Measurements from ENCODE around the gene ASXL1. TPM values are rescaled to one million over a fixed set of nuclear protein-coding genes. Genes with fewer than 3 reads are reported as not detected.

Gene ASXL1
- total RNA-seq, 1 experiment from 2014 or later, result 52.2 TPM

DNA sequence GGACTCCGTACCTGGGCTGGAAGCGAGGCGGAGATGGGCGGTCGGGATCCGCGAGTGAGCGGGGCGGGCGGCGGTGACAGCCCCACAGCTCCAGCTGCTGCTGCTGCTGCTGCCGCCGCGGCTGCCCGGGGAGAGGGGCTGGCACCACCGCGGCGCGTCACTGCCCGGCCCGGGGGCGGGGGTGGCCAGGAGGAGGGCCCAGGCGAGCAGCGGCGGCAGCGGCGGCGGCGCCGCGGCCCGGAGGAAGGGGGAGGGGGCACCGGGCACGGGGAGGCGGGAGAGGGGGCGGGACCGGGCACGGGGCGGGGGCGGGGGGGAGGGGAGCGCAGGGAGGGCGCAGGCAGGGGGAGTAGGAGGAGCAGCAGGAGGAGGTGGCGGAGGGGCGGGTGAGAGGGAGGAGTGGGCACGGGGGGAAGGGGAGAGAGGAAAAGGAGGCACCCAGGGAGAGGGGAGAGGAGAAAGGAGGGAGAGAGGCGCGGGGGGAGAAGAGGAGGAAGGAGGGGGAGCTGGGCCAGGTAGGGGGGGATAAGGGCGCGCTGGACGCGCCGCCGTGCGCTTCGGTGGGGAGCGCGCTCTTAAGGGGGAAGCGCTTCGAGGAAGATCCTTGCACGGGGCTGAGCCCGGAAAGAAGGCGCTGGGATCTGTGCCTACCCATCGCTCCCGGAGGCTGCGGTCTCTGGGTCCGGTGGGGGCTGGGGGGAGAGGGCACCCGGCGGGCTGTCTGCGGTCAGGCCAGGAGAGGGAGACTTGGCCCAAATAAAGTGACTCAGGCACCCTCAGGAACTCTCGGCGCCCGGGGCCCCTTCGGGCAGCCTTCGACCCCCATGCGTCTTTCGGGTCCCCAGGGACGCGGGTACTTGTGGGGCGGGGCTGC is 125.5 kb downstream of the ASXL1 start:
- ChIA-PET RAD21 (ENCODE audit: low non-redundant PET in 1 of 2, low total read pairs in 2 of 2, uncharacterized antibody in 2 of 2, unreplicated experiment in 2 of 2) (no interaction called here), POLR2A (no interaction called here), CTCF (no interaction called here)
- Histone ChIP-seq H2AFZ (ENCODE audit: low read depth, low read length, poor library complexity, severe bottlenecking) (no peak overlapping the region), H3K27me3 (ENCODE audit: insufficient read depth, low read length) (no peaks in the 10 kb centered on the region), H3K9me3 (ENCODE audit: control insufficient read depth in 1 of 2, insufficient read depth in 1 of 2, low read depth in 1 of 2, low read length in 2 of 2) (no peaks in the 10 kb centered on the region), H3K4me3 (replicated peaks in 1 of 2; ENCODE audit: low read depth in 1 of 2, low read length in 2 of 2) (peak overlapping the region; percentile 49 to 65), H4K20me1 (ENCODE audit: insufficient read depth) (no peaks in the 10 kb centered on the region), H3K9me2 (ENCODE audit: insufficient read depth) (no peaks in the 10 kb centered on the region), H3K79me2 (ENCODE audit: insufficient read depth, low read length) (no peaks in the 10 kb centered on the region), H3K4me2 (ENCODE audit: low read length) (peak overlapping the region; percentile 98), H3K9ac (ENCODE audit: low read length) (peak overlapping the region; percentile 58), H3K27ac (ENCODE audit: low read depth, low read length) (peak overlapping the region; percentile 46; the same call in 1 of the 2 replicates), H3K4me1 (ENCODE audit: control insufficient read depth in 1 of 2, insufficient read depth in 2 of 2, low read length in 2 of 2) (peaks cover 8 to 31% of the 10 kb centered on the region in 2 experiments), H3K36me3 (ENCODE audit: control insufficient read depth in 1 of 2, insufficient read depth in 2 of 2, low read length in 2 of 2) (no peaks in the 10 kb centered on the region)
- no TSS peak for BruUV-seq (replicated peaks)
- peak; percentile 55 for ATAC-seq
- peak; percentile 3 for DNase-seq (ENCODE audit: low read depth, low spot score)
- intact Hi-C loops (cut with micrococcal nuclease), result loop anchor here (2.0 to 5.0 kb wide), 2 partner anchors 125 to 466 kb away; partner anchors contain the start of gene ASXL1
- TF ChIP-seq POLR2AphosphoS5 (IDR thresholded peaks at IDR 0.05; ENCODE audit: low read depth, low read length), result no peak
- TF ChIP-seq, protein P1, sequence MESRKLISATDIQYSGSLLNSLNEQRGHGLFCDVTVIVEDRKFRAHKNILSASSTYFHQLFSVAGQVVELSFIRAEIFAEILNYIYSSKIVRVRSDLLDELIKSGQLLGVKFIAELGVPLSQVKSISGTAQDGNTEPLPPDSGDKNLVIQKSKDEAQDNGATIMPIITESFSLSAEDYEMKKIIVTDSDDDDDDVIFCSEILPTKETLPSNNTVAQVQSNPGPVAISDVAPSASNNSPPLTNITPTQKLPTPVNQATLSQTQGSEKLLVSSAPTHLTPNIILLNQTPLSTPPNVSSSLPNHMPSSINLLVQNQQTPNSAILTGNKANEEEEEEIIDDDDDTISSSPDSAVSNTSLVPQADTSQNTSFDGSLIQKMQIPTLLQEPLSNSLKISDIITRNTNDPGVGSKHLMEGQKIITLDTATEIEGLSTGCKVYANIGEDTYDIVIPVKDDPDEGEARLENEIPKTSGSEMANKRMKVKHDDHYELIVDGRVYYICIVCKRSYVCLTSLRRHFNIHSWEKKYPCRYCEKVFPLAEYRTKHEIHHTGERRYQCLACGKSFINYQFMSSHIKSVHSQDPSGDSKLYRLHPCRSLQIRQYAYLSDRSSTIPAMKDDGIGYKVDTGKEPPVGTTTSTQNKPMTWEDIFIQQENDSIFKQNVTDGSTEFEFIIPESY (IDR thresholded peaks at IDR 0.05; ENCODE audit: extremely low read depth, insufficient replicate concordance, low read length), result no peak
- TF ChIP-seq FOSL1 (IDR thresholded peaks at IDR 0.05; ENCODE audit: low read depth), result no peak
- TF ChIP-seq, protein P2, sequence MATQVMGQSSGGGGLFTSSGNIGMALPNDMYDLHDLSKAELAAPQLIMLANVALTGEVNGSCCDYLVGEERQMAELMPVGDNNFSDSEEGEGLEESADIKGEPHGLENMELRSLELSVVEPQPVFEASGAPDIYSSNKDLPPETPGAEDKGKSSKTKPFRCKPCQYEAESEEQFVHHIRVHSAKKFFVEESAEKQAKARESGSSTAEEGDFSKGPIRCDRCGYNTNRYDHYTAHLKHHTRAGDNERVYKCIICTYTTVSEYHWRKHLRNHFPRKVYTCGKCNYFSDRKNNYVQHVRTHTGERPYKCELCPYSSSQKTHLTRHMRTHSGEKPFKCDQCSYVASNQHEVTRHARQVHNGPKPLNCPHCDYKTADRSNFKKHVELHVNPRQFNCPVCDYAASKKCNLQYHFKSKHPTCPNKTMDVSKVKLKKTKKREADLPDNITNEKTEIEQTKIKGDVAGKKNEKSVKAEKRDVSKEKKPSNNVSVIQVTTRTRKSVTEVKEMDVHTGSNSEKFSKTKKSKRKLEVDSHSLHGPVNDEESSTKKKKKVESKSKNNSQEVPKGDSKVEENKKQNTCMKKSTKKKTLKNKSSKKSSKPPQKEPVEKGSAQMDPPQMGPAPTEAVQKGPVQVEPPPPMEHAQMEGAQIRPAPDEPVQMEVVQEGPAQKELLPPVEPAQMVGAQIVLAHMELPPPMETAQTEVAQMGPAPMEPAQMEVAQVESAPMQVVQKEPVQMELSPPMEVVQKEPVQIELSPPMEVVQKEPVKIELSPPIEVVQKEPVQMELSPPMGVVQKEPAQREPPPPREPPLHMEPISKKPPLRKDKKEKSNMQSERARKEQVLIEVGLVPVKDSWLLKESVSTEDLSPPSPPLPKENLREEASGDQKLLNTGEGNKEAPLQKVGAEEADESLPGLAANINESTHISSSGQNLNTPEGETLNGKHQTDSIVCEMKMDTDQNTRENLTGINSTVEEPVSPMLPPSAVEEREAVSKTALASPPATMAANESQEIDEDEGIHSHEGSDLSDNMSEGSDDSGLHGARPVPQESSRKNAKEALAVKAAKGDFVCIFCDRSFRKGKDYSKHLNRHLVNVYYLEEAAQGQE (IDR thresholded peaks at IDR 0.05; ENCODE audit: low read depth), result no peak
- no peak for TF ChIP-seq SIN3A (IDR thresholded peaks at IDR 0.05; ENCODE audit: low read depth)
- TF ChIP-seq EGR1 (IDR thresholded peaks at IDR 0.05; ENCODE audit: low read depth), result no peak
- TF ChIP-seq YY1 (IDR thresholded peaks at IDR 0.05; ENCODE audit: extremely low read depth, insufficient replicate concordance, low read depth, low read length), result no peak
- no peak for TF ChIP-seq ZFX (IDR thresholded peaks at IDR 0.05)
- TF ChIP-seq ELF1 (IDR thresholded peaks at IDR 0.05; ENCODE audit: borderline replicate concordance, low read depth), result no peak
- no peak for TF ChIP-seq EZH2 (IDR thresholded peaks at IDR 0.05)
- TF ChIP-seq RAD21 (IDR thresholded peaks at IDR 0.05; ENCODE audit: low read depth), result no peak
- TF ChIP-seq JUND (IDR thresholded peaks at IDR 0.05), result no peak
- TF ChIP-seq, protein P3, sequence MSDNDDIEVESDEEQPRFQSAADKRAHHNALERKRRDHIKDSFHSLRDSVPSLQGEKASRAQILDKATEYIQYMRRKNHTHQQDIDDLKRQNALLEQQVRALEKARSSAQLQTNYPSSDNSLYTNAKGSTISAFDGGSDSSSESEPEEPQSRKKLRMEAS (IDR thresholded peaks at IDR 0.05), result no peak
- TF ChIP-seq, protein P4, sequence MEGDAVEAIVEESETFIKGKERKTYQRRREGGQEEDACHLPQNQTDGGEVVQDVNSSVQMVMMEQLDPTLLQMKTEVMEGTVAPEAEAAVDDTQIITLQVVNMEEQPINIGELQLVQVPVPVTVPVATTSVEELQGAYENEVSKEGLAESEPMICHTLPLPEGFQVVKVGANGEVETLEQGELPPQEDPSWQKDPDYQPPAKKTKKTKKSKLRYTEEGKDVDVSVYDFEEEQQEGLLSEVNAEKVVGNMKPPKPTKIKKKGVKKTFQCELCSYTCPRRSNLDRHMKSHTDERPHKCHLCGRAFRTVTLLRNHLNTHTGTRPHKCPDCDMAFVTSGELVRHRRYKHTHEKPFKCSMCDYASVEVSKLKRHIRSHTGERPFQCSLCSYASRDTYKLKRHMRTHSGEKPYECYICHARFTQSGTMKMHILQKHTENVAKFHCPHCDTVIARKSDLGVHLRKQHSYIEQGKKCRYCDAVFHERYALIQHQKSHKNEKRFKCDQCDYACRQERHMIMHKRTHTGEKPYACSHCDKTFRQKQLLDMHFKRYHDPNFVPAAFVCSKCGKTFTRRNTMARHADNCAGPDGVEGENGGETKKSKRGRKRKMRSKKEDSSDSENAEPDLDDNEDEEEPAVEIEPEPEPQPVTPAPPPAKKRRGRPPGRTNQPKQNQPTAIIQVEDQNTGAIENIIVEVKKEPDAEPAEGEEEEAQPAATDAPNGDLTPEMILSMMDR (IDR thresholded peaks at IDR 0.05 in 2 of 3, conservative IDR thresholded peaks at IDR 0.05 in 1 of 3; ENCODE audit: borderline replicate concordance in 1 of 3, insufficient read depth in 1 of 3, low read depth in 2 of 3, low read length in 2 of 3), result no peak
- TF ChIP-seq CBX3 (IDR thresholded peaks at IDR 0.05; ENCODE audit: low read depth), result no peak
- TF ChIP-seq ZNF274 (IDR thresholded peaks at IDR 0.05; ENCODE audit: low read depth, low read length), result no peak
- TF ChIP-seq, protein P5, sequence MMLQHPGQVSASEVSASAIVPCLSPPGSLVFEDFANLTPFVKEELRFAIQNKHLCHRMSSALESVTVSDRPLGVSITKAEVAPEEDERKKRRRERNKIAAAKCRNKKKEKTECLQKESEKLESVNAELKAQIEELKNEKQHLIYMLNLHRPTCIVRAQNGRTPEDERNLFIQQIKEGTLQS (IDR thresholded peaks at IDR 0.05), result no peak
- no peak for TF ChIP-seq POLR2A (IDR thresholded peaks at IDR 0.05; ENCODE audit: borderline replicate concordance, extremely low read depth, insufficient read depth, insufficient read length)
- no peak for TF ChIP-seq EZH2phosphoT487 (IDR thresholded peaks at IDR 0.05; ENCODE audit: borderline replicate concordance)
- no peak for TF ChIP-seq SRF (IDR thresholded peaks at IDR 0.05; ENCODE audit: low read depth)
